CD4-positive, alpha-beta memory T cell (primary cell): ENCODE measurements around the gene SKP1. TPM values are rescaled to one million over a fixed set of nuclear protein-coding genes. Genes with fewer than 3 reads are reported as not detected.

Experiments
- CTCF ChIA-PET: fragments of 350-600 bp; sonication (Branson Sonifier 250); formaldehyde crosslinking; loops from one replicate; lab custom pipeline; 2021; ENCODE audit warnings: inconsistent platforms; ENCODE audit not compliant: partially characterized antibody; lab: Charles Lee
- POLR2A ChIA-PET: fragments of 350-600 bp; sonication (Branson Sonifier 250); formaldehyde crosslinking; loops from one replicate; lab custom pipeline; 2021; ENCODE audit not compliant: partially characterized antibody; lab: Charles Lee
- DNase-seq, 5 donors: peaks; one replicate each; pipeline versions ENCODE4 v3.0.0 to v3.0.0-alpha.2; 2020 to 2022; ENCODE audit warnings: mixed read lengths in 1 of 5
- H3K27ac ChIP-seq: one replicate; pipeline ENCODE4 v1.7.0; 2013; ENCODE audit warnings: low read depth, low read length
- H3K27me3 ChIP-seq: 2 replicates; pipeline ENCODE4 v1.7.0; 2013; ENCODE audit warnings: mild to moderate bottlenecking, low read length, moderate library complexity; ENCODE audit not compliant: insufficient read depth
- H3K36me3 ChIP-seq: 2 replicates; pipeline ENCODE4 v1.7.0; 2013; ENCODE audit warnings: mild to moderate bottlenecking, low read length, moderate library complexity; ENCODE audit not compliant: insufficient read depth
- H3K4me1 ChIP-seq: 2 replicates; pipeline ENCODE4 v1.7.0; 2013; ENCODE audit warnings: mild to moderate bottlenecking, low read length, moderate library complexity; ENCODE audit not compliant: insufficient read depth
- H3K4me3 ChIP-seq, 2 donors: one replicate each; pipeline ENCODE4 v1.7.0; 2013; ENCODE audit warnings: low read length in 2 of 2, mild to moderate bottlenecking in 1 of 2
- H3K9me3 ChIP-seq, 2 donors: one replicate each; pipeline ENCODE4 v1.7.0; 2013; ENCODE audit warnings: low read length in 2 of 2, control low read depth in 1 of 2; ENCODE audit not compliant: control insufficient read depth in 1 of 2
- H3K27ac Mint-ChIP-seq, 7 donors: one replicate each; pipeline ENCODE4 v1.8.0; 2020 to 2021; ENCODE audit warnings: mixed read lengths in 7 of 7, mild to moderate bottlenecking in 6 of 7, inconsistent platforms in 3 of 7, moderate library complexity in 3 of 7
- H3K27me3 Mint-ChIP-seq, 2 donors: one replicate each; pipeline ENCODE4 v1.8.0; 2020 to 2021; ENCODE audit warnings: mixed read lengths in 2 of 2
- H3K36me3 Mint-ChIP-seq, 2 donors: one replicate each; pipeline ENCODE4 v1.8.0; 2020 to 2021; ENCODE audit warnings: mixed read lengths in 2 of 2, inconsistent platforms in 1 of 2, mild to moderate bottlenecking in 1 of 2
- H3K4me1 Mint-ChIP-seq, 4 donors: one replicate each; pipeline ENCODE4 v1.8.0; 2020 to 2021; ENCODE audit warnings: mixed read lengths in 4 of 4, mild to moderate bottlenecking in 1 of 4
- H3K4me3 Mint-ChIP-seq, 8 donors: one replicate each; pipeline ENCODE4 v1.8.0; 2020 to 2021; ENCODE audit warnings: mixed read lengths in 8 of 8, mild to moderate bottlenecking in 7 of 8, moderate library complexity in 6 of 8, inconsistent platforms in 3 of 8
- H3K9me3 Mint-ChIP-seq, 8 donors: one replicate each; pipeline ENCODE4 v1.8.0; 2020 to 2021; ENCODE audit warnings: mixed read lengths in 8 of 8, mild to moderate bottlenecking in 5 of 8, inconsistent platforms in 3 of 8, moderate library complexity in 1 of 8
- intact Hi-C: fragments of 100-400 bp; cut with micrococcal nuclease; formaldehyde crosslinking; loops from one replicate; pipeline ENCODE4 v1.15.1; 2023
- polyA plus RNA-seq, 2 donors: library from polyadenylated mRNA; unstranded; fragments of 300-500 nt; fragmentation: Illumina TruSeq; gene quantifications; one replicate each; pipeline ENCODE4 v1.2.3, GENCODE V29; 2021
- total RNA-seq, 2 experiments: library from RNA; stranded (reverse); gene quantifications; one replicate each; pipeline ENCODE4 v1.2.3, GENCODE V29; 2021

The SKP1 gene
- total and polyA plus RNA-seq, 4 experiments from 2014 or later = 234 to 1,639 (median 661) TPM

DNA sequence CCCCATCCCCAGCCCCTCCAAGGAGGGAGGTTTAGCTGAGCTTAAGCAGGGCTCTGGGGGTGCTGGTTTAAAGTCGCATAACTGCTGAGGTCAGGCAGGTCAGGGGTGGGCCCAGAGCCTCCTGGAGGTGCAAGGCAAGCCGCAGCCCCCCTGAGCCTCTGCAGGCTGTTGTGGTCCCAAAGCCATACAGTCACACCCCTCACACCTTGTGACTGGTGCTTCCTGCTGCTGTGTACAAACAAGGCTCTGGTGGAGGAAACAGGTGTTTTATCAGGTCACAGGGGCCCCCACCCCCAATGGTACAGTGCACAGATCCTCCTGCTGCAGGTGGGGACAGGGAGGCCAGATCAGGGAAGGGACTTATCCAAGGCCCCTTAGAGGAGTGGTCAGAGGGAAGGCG is 54.2 kb downstream of the SKP1 start:
- H3K9me3 ChIP-seq = no peaks in the 10 kb centered on the region
- Mint-ChIP-seq H3K4me1 (peaks cover 41 to 99% (median 71%) of the 10 kb centered on the region in 4 donors), H3K27me3 (no peaks in the 10 kb centered on the region), H3K36me3 (peaks cover 70 to 89% of the 10 kb centered on the region in 2 donors), H3K9me3 (no peaks in the 10 kb centered on the region), H3K4me3 (peak overlapping the region; percentile 86 to 99 (median 96)), H3K27ac (peak overlapping the region; percentile 94 to 98 (median 96))
- intact Hi-C loops = loop anchor here (1.0 kb wide), 2 partner anchors 8 to 10 kb away; partner anchors contain the start of gene TCF7
- peak overlapping the region; percentile 49 to 63 for H3K4me3 ChIP-seq
- H3K27me3 ChIP-seq = no peaks in the 10 kb centered on the region
- peak overlapping the region; percentile 97 for H3K27ac ChIP-seq
- DNase-seq = peak; percentile 67 to 85 (median 74)
- ChIA-PET POLR2A (interaction anchor here (0.8 to 22.2 kb wide), 7 partner anchors 45 to 404 kb away, joined by 3 to 192 read pairs (median 3); partner anchors contain the start of gene PPP2CA), CTCF (interaction anchor here (0.8 to 11.1 kb wide), 2 partner anchors 69 to 80 kb away, joined by 3 to 113 read pairs; no protein-coding TSS in a partner anchor)
- H3K4me1 ChIP-seq = peaks cover 97% of the 10 kb centered on the region
- peaks cover 70% of the 10 kb centered on the region for H3K36me3 ChIP-seq

DNA sequence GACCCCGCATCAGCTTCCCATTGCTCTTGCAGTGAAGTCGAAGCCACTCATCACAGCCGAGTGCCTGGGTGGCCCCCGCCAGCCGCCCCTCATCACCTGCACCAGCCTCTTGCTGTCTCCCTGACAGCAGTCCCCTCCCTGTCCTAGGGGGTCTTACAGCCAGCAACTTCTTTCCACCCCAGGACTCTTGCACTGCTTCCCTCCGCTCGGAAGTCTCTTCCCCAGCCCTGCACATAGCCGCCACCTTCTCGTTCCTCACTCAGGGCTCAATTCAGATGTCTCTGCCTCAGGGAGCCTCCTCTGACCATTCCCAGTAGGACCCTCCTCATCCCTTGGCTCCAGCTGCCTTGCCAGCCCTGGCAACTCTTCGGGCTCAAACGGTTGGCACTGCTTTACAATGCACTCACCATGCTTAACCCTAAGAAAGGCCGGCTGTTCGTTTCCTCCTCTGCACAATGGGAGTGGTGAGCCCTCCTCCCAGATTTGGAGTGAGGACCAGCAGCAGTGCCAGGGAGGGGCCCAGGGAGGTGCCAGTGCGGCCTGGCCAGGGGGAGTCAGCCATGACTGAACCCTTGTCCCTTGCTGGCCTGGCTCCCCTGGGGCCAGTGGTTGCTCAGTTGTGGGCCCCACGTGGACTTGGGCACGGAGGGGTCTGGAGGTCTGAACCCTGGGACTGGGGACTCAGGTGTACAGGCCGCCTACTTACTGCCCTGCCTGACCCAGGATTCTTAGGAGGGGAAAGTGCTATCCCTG is 56.2 kb downstream of the SKP1 start:
- intact Hi-C loops = no loop called here
- Histone ChIP-seq H3K4me3 (peak overlapping the region; percentile 82 to 85), H3K27me3 (no peaks in the 10 kb centered on the region), H3K27ac (peak overlapping the region; percentile 97), H3K4me1 (peaks cover 86% of the 10 kb centered on the region), H3K9me3 (no peaks in the 10 kb centered on the region), H3K36me3 (peaks cover 81% of the 10 kb centered on the region)
- Mint-ChIP-seq H3K27ac (peak overlapping the region; percentile 91 to 98 (median 96)), H3K9me3 (peaks cover 0 to 2% (median 0%) of the 10 kb centered on the region in 8 donors), H3K36me3 (peaks cover 78 to 89% of the 10 kb centered on the region in 2 donors), H3K4me1 (peaks cover 35 to 99% (median 58%) of the 10 kb centered on the region in 4 donors), H3K4me3 (peak overlapping the region; percentile 86 to 99 (median 96)), H3K27me3 (no peaks in the 10 kb centered on the region)
- POLR2A ChIA-PET = interaction anchor here (1.0 to 22.2 kb wide), 4 partner anchors 48 to 81 kb away, joined by 3 to 192 read pairs (median 34); partner anchors contain the start of gene SKP1
- CTCF ChIA-PET = interaction anchor here (1.9 to 11.1 kb wide), 2 partner anchors 47 to 78 kb away, joined by 5 to 113 read pairs; no protein-coding TSS in a partner anchor
- DNase-seq = no peak

DNA sequence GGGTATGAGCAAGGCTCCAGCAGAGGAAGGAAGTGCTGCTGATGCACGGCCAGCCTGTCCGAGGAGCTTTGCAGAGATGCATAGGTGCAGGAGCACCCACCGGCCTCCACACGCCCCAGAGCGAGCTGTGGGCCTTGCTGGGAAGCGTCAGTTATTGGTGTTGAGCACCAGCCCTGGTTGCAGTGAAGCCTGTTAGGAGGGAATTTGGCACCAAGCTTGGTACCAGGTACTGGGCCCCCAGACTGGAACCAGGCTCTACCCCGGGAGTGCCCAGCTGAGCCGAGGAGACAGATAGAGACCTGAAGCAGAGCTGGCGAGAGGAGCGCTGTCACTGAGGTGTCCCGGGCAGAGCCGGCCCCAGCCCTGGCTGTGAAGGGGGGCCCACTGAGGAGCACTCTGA is 57.0 kb downstream of the SKP1 start:
- peak overlapping the region; percentile 82 to 85 for H3K4me3 ChIP-seq
- CTCF ChIA-PET = interaction anchor here (1.3 to 1.9 kb wide), 2 partner anchors 46 to 51 kb away, joined by 3 to 5 read pairs; no protein-coding TSS in a partner anchor
- Mint-ChIP-seq H3K4me3 (peak overlapping the region; percentile 86 to 99 (median 96)), H3K36me3 (peaks cover 75 to 83% of the 10 kb centered on the region in 2 donors), H3K27ac (peak overlapping the region; percentile 89 to 98 (median 96)), H3K27me3 (no peaks in the 10 kb centered on the region), H3K4me1 (peaks cover 35 to 90% (median 53%) of the 10 kb centered on the region in 4 donors), H3K9me3 (peaks cover 0 to 2% (median 0%) of the 10 kb centered on the region in 8 donors)
- no peaks in the 10 kb centered on the region for H3K9me3 ChIP-seq
- intact Hi-C loops = no loop called here
- DNase-seq = no peak
- peaks cover 77% of the 10 kb centered on the region for H3K36me3 ChIP-seq
- peaks cover 77% of the 10 kb centered on the region for H3K4me1 ChIP-seq
- peak overlapping the region; percentile 97 for H3K27ac ChIP-seq
- H3K27me3 ChIP-seq = no peaks in the 10 kb centered on the region
- POLR2A ChIA-PET = interaction anchor here (0.9 to 22.2 kb wide), 6 partner anchors 47 to 107 kb away, joined by 3 to 192 read pairs (median 12); partner anchors contain the start of genes PPP2CA and SKP1

DNA sequence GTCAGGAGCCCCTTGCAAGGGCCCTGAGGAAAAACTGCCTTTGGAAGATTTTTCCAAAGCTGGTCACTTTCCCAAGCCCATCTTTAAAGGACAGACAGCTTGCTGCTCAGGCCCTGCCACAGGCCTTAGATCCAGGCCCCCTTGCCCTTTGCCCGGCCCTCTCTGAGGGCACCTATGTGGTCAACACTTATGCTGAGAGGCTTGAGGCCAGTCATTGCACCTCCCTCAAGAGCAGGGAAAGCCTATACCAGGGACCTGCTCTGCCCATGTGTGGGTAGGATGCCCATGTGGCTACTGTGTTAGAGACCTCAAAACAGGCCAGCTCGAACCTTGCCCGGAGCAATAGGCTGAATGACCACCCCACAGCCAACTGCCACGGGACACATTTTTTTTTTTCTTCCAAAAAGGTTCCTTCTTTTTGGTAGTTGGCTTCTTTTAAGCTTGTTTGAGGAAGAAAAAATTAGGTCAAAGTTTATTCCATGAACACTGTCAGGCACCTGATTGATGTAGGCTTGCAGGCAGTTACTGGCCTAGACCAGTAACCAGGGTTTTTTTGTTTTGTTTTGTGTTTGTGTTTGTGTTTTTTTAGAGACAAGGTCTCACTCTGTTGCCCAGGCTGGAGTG is 58.4 kb downstream of the SKP1 start:
- Histone ChIP-seq H3K36me3 (peaks cover 65% of the 10 kb centered on the region), H3K27me3 (no peaks in the 10 kb centered on the region), H3K4me3 (peak overlapping the region; percentile 82 to 85), H3K27ac (peak overlapping the region; percentile 97), H3K9me3 (no peaks in the 10 kb centered on the region), H3K4me1 (peaks cover 72% of the 10 kb centered on the region)
- ChIA-PET POLR2A (interaction anchor here (1.0 to 22.2 kb wide), 6 partner anchors 46 to 79 kb away, joined by 3 to 192 read pairs (median 12); partner anchors contain the start of gene SKP1), CTCF (interaction anchor here (1.3 to 1.9 kb wide), 2 partner anchors 45 to 50 kb away, joined by 3 to 5 read pairs; no protein-coding TSS in a partner anchor)
- no peaks in the 10 kb centered on the region for H3K27me3 Mint-ChIP-seq
- no peak for DNase-seq
- H3K36me3 Mint-ChIP-seq = peaks cover 69 to 79% of the 10 kb centered on the region in 2 donors
- peaks cover 0 to 2% (median 0%) of the 10 kb centered on the region in 8 donors for H3K9me3 Mint-ChIP-seq
- H3K4me1 Mint-ChIP-seq = peaks cover 34 to 88% (median 50%) of the 10 kb centered on the region in 4 donors
- peak overlapping the region; percentile 69 to 98 (median 96) for H3K27ac Mint-ChIP-seq
- intact Hi-C loops = no loop called here
- peak overlapping the region; percentile 86 to 99 (median 96) for H3K4me3 Mint-ChIP-seq

DNA sequence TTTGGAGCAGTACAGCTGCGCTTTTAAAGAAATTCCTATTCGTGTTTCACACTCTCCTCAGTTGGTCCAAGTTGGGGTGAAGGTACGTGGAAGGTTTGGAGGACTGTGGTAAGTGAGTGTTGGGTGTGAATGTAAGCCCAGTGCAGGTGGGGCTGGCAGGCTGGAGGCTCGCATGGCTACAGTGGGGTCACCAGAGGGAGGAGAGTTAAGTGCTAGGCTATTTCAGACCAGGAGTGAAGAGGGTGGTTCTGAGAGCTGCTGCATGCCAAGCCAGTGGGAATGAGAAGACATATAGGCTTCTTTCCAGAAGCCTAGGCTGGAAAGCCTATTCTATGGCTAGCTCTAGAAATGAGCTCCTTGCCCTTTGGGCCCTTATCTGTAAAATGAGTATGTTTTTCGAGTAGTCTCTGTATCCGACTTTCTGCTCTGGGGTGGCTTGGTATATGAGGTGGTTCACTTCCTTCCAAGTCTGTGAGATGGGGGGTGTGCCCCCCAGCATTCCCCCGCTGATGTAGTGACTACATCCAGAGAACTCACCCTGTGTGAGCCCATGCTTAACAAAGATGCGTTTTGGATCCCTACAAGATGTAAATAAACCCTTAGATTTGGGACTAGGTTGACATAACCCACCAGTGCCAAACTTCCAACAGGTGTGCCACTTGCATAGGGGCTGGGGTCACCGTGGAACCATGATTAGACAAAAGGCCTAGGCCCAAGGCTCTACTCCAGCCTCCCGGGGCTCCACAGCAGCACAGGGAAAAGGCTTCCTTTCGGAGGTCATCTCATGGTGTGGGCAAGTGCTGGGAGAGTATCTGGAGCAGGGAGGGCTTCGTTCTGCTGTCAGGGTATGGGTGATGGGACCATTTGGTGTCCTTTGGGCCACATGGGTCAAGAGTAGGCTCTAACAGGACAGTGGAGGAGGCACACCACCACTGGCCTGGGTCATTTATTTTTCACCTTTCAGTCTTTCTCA is 59.7 kb downstream of the SKP1 start:
- Histone ChIP-seq H3K4me1 (peaks cover 71% of the 10 kb centered on the region), H3K27ac (peak overlapping the region; percentile 97), H3K9me3 (no peaks in the 10 kb centered on the region), H3K4me3 (peak overlapping the region; percentile 82 to 85), H3K36me3 (peaks cover 54% of the 10 kb centered on the region), H3K27me3 (no peaks in the 10 kb centered on the region)
- peak overlapping the region; percentile 89 to 98 (median 95) for H3K27ac Mint-ChIP-seq
- H3K4me1 Mint-ChIP-seq = peaks cover 38 to 88% (median 52%) of the 10 kb centered on the region in 4 donors
- DNase-seq = no peak
- intact Hi-C loops = loop anchor here (1.0 kb wide), 1 partner anchor 12 kb away; no protein-coding TSS in a partner anchor
- H3K27me3 Mint-ChIP-seq = no peaks in the 10 kb centered on the region
- ChIA-PET POLR2A (interaction anchor here (0.7 to 22.2 kb wide), 6 partner anchors 44 to 77 kb away, joined by 3 to 192 read pairs (median 12); partner anchors contain the start of gene SKP1), CTCF (interaction anchor here (0.9 to 1.2 kb wide), 2 partner anchors 43 to 48 kb away, joined by 3 to 4 read pairs; no protein-coding TSS in a partner anchor)
- H3K4me3 Mint-ChIP-seq = peak overlapping the region; percentile 86 to 99 (median 96)
- peaks cover 0 to 2% (median 0%) of the 10 kb centered on the region in 8 donors for H3K9me3 Mint-ChIP-seq
- H3K36me3 Mint-ChIP-seq = peaks cover 62 to 73% of the 10 kb centered on the region in 2 donors

DNA sequence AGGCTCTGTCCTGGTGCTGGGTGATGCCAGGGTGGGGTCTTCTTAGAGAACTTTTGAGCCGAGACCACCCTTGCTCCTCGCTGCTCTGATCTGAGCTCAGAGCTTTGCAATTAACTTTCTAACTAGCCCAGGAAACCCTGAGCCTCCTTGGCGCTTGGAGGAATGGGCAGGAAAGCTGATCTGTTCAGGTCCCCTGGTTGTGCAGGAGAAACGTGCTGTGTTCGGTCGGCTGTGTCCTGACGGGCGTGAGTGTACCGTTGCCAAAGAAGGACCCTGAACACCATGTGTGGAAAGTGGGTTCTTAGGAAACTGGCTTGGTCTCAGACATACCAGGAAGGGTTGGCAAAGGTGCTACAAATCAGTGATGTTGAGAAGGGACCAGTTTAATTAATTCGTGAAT is 60.5 kb downstream of the SKP1 start:
- DNase-seq = no peak
- peak overlapping the region; percentile 86 to 99 (median 96) for H3K4me3 Mint-ChIP-seq
- peak overlapping the region; percentile 97 for H3K27ac ChIP-seq

More for the DNA sequence above, 60.5 kb downstream of the SKP1 start:
- Histone ChIP-seq H3K9me3 (no peaks in the 10 kb centered on the region), H3K27me3 (no peaks in the 10 kb centered on the region), H3K4me3 (peak overlapping the region; percentile 82 to 85), H3K36me3 (peaks cover 49% of the 10 kb centered on the region), H3K4me1 (peaks cover 71% of the 10 kb centered on the region)
- Mint-ChIP-seq H3K27me3 (no peaks in the 10 kb centered on the region), H3K4me1 (peaks cover 40 to 88% (median 54%) of the 10 kb centered on the region in 4 donors), H3K27ac (peak overlapping the region; percentile 89 to 98 (median 95)), H3K9me3 (peaks cover 0 to 2% (median 0%) of the 10 kb centered on the region in 8 donors), H3K36me3 (peaks cover 56 to 67% of the 10 kb centered on the region in 2 donors)
- CTCF ChIA-PET = interaction anchor here (1.2 kb wide), 1 partner anchor 47 kb away, joined by 4 read pairs; no protein-coding TSS in a partner anchor
- intact Hi-C loops = no loop called here
- POLR2A ChIA-PET = interaction anchor here (0.7 to 22.2 kb wide), 3 partner anchors 43 to 76 kb away, joined by 3 to 192 read pairs (median 48); partner anchors contain the start of gene SKP1
